ENCODE results near the gene ZFHX2. TPM values are rescaled to one million over a fixed set of nuclear protein-coding genes. Genes with fewer than 3 reads are reported as not detected.

The ZFHX2 gene
- total and polyA plus RNA-seq, 9 donors, result 0.35 to 2.5 (median 1.8) TPM

- H3K27ac ChIP-seq (ENCODE audit: low read length), result no peak overlapping the region
Observed at GRCh38 chr14:23582906-23583760, 31.6 kb upstream of the ZFHX2 start.

GRCh38 chr14:23580948-23581281 is 29.4 kb upstream of the ZFHX2 start:
- Histone ChIP-seq H3K9me3 (replicated peaks; ENCODE audit: control insufficient read depth, low read depth, low read length) (no peaks in the 10 kb centered on the region), H3K36me3 (ENCODE audit: control insufficient read depth, insufficient read depth, low read length) (no peaks in the 10 kb centered on the region), H3K27ac (ENCODE audit: low read length) (no peak overlapping the region), H3K4me3 (ENCODE audit: low read length) (no peak overlapping the region), H3K4me1 (ENCODE audit: control insufficient read depth, insufficient read depth, low read length) (peaks cover 6% of the 10 kb centered on the region), H3K27me3 (ENCODE audit: control insufficient read depth, insufficient read depth, low read length) (peaks cover 57% of the 10 kb centered on the region)
- 94% methylated on average over 3 of the region's 8 CpGs for WGBS (ENCODE audit: insufficient coverage)
- no peak for DNase-seq

More at GRCh38 chr14:23582906-23583760, 31.6 kb upstream of the ZFHX2 start:
- H3K36me3 ChIP-seq (ENCODE audit: control insufficient read depth, insufficient read depth, low read length), result no peaks in the 10 kb centered on the region
- DNase-seq, result no peak
- no CpG with 5 or more reads among the region's 3 CpGs for WGBS (ENCODE audit: insufficient coverage)
- no peaks in the 10 kb centered on the region for H3K9me3 ChIP-seq (replicated peaks; ENCODE audit: control insufficient read depth, low read depth, low read length)
- peaks cover 3% of the 10 kb centered on the region for H3K4me1 ChIP-seq (ENCODE audit: control insufficient read depth, insufficient read depth, low read length)
- H3K27me3 ChIP-seq (ENCODE audit: control insufficient read depth, insufficient read depth, low read length), result peaks cover 37% of the 10 kb centered on the region
- no peak overlapping the region for H3K4me3 ChIP-seq (ENCODE audit: low read length)

GRCh38 chr14:23580152-23580926 is 28.8 kb upstream of the ZFHX2 start:
- Histone ChIP-seq H3K9me3 (replicated peaks; ENCODE audit: control insufficient read depth, low read depth, low read length) (no peaks in the 10 kb centered on the region), H3K4me1 (ENCODE audit: control insufficient read depth, insufficient read depth, low read length) (peaks cover 6% of the 10 kb centered on the region), H3K4me3 (ENCODE audit: low read length) (no peak overlapping the region), H3K27me3 (ENCODE audit: control insufficient read depth, insufficient read depth, low read length) (peaks cover 61% of the 10 kb centered on the region), H3K36me3 (ENCODE audit: control insufficient read depth, insufficient read depth, low read length) (no peaks in the 10 kb centered on the region), H3K27ac (ENCODE audit: low read length) (no peak overlapping the region)
- 81% methylated on average over 12 of the region's 24 CpGs for WGBS (ENCODE audit: insufficient coverage)
- DNase-seq, result no peak

- H3K36me3 ChIP-seq (ENCODE audit: control insufficient read depth, insufficient read depth, low read length), result no peaks in the 10 kb centered on the region
- peaks cover 67% of the 10 kb centered on the region for H3K27me3 ChIP-seq (ENCODE audit: control insufficient read depth, insufficient read depth, low read length)
- peaks cover 6% of the 10 kb centered on the region for H3K4me1 ChIP-seq (ENCODE audit: control insufficient read depth, insufficient read depth, low read length)
- H3K9me3 ChIP-seq (replicated peaks; ENCODE audit: control insufficient read depth, low read depth, low read length), result no peaks in the 10 kb centered on the region
- no peak overlapping the region for H3K27ac ChIP-seq (ENCODE audit: low read length)
- H3K4me3 ChIP-seq (ENCODE audit: low read length), result no peak overlapping the region
- no peak for DNase-seq
Observed at GRCh38 chr14:23579739-23580138, 28.2 kb upstream of the ZFHX2 start.

GRCh38 chr14:23579311-23579630 is 27.7 kb upstream of the ZFHX2 start:
- no peak for DNase-seq
- H3K9me3 ChIP-seq (replicated peaks; ENCODE audit: control insufficient read depth, low read depth, low read length), result no peaks in the 10 kb centered on the region
- 20% methylated on average over 2 of the region's 3 CpGs for WGBS (ENCODE audit: insufficient coverage)
- peaks cover 72% of the 10 kb centered on the region for H3K27me3 ChIP-seq (ENCODE audit: control insufficient read depth, insufficient read depth, low read length)
- H3K36me3 ChIP-seq (ENCODE audit: control insufficient read depth, insufficient read depth, low read length), result no peaks in the 10 kb centered on the region
- H3K4me1 ChIP-seq (ENCODE audit: control insufficient read depth, insufficient read depth, low read length), result peaks cover 6% of the 10 kb centered on the region
- no peak overlapping the region for H3K27ac ChIP-seq (ENCODE audit: low read length)
- no peak overlapping the region for H3K4me3 ChIP-seq (ENCODE audit: low read length)

GRCh38 chr14:23578560-23579310 is 27.2 kb upstream of the ZFHX2 start, which contains the start of gene JPH4:
Gene JPH4, minus strand, starts transcription at chr14:23578790. Its CDS starts 1,337 bp downstream, at chr14:23577453.
- Histone ChIP-seq H3K27ac (ENCODE audit: low read length) (no peak within 1 kb of the TSS), H3K9me3 (replicated peaks; ENCODE audit: control insufficient read depth, low read depth, low read length) (no peaks in the 10 kb centered on the region), H3K36me3 (ENCODE audit: control insufficient read depth, insufficient read depth, low read length) (no peaks in the 10 kb centered on the region), H3K4me3 (ENCODE audit: low read length) (no peak within 1 kb of the TSS), H3K4me1 (ENCODE audit: control insufficient read depth, insufficient read depth, low read length) (peaks cover 6% of the 10 kb centered on the region), H3K27me3 (ENCODE audit: control insufficient read depth, insufficient read depth, low read length) (peaks cover 73% of the 10 kb centered on the region)
- WGBS (ENCODE audit: insufficient coverage), result 4% methylated on average over 18 of the region's 18 CpGs
- peak; percentile 55 for DNase-seq

GRCh38 chr14:23577710-23578392 is 26.3 kb upstream of the ZFHX2 start:
- Histone ChIP-seq H3K27ac (ENCODE audit: low read length) (no peak overlapping the region), H3K9me3 (replicated peaks; ENCODE audit: control insufficient read depth, low read depth, low read length) (no peaks in the 10 kb centered on the region), H3K27me3 (ENCODE audit: control insufficient read depth, insufficient read depth, low read length) (peaks cover 82% of the 10 kb centered on the region), H3K36me3 (ENCODE audit: control insufficient read depth, insufficient read depth, low read length) (no peaks in the 10 kb centered on the region), H3K4me3 (ENCODE audit: low read length) (no peak overlapping the region), H3K4me1 (ENCODE audit: control insufficient read depth, insufficient read depth, low read length) (peaks cover 6% of the 10 kb centered on the region)
- DNase-seq, result peak; percentile 24
- WGBS (ENCODE audit: insufficient coverage), result 0% methylated on average over 3 of the region's 24 CpGs

GRCh38 chr14:23577004-23577681 is 25.6 kb upstream of the ZFHX2 start:
- Histone ChIP-seq H3K27ac (ENCODE audit: low read length) (no peak overlapping the region), H3K36me3 (ENCODE audit: control insufficient read depth, insufficient read depth, low read length) (no peaks in the 10 kb centered on the region), H3K9me3 (replicated peaks; ENCODE audit: control insufficient read depth, low read depth, low read length) (no peaks in the 10 kb centered on the region), H3K4me1 (ENCODE audit: control insufficient read depth, insufficient read depth, low read length) (peaks cover 6% of the 10 kb centered on the region), H3K27me3 (ENCODE audit: control insufficient read depth, insufficient read depth, low read length) (peaks cover 81% of the 10 kb centered on the region), H3K4me3 (ENCODE audit: low read length) (no peak overlapping the region)
- WGBS (ENCODE audit: insufficient coverage), result 1% methylated on average over 55 of the region's 67 CpGs
- DNase-seq, result peak; percentile 54

- no peak for DNase-seq
- H3K9me3 ChIP-seq (replicated peaks; ENCODE audit: control insufficient read depth, low read depth, low read length), result no peaks in the 10 kb centered on the region
- no peak overlapping the region for H3K4me3 ChIP-seq (ENCODE audit: low read length)
- peaks cover 71% of the 10 kb centered on the region for H3K27me3 ChIP-seq (ENCODE audit: control insufficient read depth, insufficient read depth, low read length)
- 58% methylated on average over 4 of the region's 5 CpGs for WGBS (ENCODE audit: insufficient coverage)
- H3K27ac ChIP-seq (ENCODE audit: low read length), result no peak overlapping the region
- H3K4me1 ChIP-seq (ENCODE audit: control insufficient read depth, insufficient read depth, low read length), result peaks cover 6% of the 10 kb centered on the region
- H3K36me3 ChIP-seq (ENCODE audit: control insufficient read depth, insufficient read depth, low read length), result no peaks in the 10 kb centered on the region
Observed at GRCh38 chr14:23573384-23574015, 21.9 kb upstream of the ZFHX2 start.
